ENCODE measurements around the gene VWCE.

VWCE gene, protein sequence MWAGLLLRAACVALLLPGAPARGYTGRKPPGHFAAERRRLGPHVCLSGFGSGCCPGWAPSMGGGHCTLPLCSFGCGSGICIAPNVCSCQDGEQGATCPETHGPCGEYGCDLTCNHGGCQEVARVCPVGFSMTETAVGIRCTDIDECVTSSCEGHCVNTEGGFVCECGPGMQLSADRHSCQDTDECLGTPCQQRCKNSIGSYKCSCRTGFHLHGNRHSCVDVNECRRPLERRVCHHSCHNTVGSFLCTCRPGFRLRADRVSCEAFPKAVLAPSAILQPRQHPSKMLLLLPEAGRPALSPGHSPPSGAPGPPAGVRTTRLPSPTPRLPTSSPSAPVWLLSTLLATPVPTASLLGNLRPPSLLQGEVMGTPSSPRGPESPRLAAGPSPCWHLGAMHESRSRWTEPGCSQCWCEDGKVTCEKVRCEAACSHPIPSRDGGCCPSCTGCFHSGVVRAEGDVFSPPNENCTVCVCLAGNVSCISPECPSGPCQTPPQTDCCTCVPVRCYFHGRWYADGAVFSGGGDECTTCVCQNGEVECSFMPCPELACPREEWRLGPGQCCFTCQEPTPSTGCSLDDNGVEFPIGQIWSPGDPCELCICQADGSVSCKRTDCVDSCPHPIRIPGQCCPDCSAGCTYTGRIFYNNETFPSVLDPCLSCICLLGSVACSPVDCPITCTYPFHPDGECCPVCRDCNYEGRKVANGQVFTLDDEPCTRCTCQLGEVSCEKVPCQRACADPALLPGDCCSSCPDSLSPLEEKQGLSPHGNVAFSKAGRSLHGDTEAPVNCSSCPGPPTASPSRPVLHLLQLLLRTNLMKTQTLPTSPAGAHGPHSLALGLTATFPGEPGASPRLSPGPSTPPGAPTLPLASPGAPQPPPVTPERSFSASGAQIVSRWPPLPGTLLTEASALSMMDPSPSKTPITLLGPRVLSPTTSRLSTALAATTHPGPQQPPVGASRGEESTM

DNA sequence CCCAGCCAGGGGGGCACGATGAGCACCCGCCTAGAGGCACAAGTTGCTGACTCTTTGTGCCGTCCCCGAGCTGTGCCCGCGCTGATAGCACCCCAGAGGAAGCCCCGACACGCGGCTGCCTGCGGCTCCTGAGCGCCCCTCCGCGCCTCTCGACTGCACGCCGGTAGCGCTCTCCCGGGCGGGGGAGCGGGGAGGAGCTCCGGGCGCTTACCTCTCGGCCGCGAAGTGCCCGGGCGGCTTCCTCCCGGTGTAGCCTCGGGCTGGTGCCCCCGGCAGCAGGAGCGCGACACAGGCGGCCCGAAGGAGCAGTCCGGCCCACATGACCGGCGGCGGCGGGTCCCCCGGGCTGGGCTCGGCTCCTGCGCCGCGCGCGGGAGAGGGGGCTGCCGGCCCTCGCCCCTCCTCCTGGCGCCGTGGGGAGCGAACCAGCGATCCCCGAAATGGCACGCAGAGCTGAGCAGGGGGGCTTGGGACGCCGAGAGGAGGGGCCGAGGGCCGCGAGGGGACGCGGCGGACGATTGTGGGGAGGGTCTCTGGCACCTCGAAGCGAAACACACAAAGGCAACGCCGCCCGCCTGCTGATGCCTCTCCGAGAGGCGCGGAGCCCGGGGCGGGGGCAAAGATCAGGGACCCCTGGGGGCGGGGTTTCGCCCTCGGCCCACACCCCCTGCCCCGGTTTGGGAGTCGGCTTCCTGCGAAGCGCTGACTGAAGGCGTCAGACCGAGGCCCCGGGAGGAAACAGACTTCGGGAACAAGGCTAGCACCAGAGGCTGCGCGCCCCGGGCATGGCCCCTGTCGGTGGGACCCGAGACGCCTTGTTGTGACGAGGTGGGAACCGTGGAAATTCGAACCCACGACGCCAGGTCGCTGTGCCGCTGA lies at the start of gene VWCE:
VWCE (minus strand) TSS at position 600 of the 879 bp plus-strand sequence; CDS start at position 321, 279 bp downstream.
- DNase-seq (ENCODE audit: extremely low spot score, insufficient read length, low read depth) (peak; percentile 80), FAIRE-seq (peak; percentile 72)

DNA sequence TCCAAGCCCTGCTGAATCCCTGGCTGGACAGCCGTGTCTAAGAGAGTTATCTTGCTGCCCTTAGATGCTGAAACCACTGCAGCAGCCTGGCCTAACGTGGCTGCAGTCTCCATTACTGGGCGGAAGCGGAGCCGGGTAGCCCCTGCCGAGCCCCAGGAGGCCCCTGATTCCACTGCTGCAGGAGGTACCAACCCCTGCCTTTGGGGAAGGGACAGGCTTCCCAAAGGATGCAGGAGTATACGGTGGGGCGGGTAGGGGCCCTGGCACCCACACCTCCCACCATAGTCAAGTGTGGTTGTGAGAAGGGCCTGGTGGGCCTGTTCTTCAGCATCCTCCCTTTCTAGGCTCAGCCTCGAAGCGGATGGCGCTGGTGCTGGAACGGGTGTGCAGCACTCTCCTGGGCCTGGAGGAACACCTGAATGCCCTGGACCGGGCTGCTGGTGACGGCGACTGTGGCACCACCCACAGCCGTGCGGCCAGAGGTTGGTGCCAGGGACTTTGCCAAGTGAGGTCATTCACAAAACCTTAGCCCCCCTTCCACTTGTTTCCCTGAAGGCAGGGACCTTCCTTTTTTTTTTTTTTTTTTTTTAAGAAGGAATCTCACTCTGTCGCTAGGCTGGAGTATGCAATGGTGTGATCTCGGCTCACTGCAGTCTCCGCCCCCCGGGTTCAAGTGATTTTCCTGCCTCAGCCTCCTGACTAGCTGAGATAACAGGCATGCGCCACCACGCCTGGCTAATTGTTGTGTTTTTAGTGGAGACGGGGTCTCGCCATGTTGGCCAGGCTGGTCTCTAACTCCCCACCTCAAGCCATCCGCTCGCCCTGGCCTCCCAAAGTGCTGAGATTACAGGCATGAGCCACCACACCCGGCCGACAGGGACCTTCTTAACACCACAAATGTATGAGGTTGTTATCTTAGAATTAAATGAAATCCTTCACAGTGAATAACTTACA lies 49.0 kb upstream of the VWCE start:
- no peak for FAIRE-seq

DNA sequence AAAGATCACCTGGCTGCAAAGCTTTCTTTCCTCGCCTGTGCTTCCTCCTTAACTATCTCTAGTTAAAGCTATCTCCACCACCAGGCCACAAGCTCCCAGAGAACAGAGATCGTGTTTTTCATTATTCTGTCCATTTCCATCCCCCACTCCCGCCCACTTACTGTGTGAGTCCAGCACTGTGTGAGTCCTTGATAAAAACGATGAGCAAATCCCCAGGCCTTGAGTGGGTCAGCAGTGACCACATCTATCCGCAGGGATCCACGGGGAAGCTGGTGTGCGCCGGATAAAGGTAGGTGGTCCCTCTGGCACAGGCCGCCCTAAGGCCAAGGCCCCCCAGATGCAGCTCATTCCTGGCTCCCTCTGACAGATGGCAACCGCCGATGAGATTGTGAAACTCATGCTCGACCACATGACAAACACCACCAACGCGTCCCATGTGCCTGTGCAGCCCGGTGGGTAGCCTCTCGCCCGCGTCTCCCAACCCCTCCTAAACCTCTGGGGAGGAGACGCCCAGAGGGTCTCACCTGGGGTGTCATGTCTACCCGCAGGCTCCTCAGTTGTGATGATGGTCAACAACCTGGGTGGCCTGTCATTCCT lies 47.2 kb upstream of the VWCE start:
- no peak for FAIRE-seq

More for the DNA sequence above, 49.0 kb upstream of the VWCE start:
- no peak for DNase-seq (ENCODE audit: extremely low spot score, insufficient read length, low read depth)

DNA sequence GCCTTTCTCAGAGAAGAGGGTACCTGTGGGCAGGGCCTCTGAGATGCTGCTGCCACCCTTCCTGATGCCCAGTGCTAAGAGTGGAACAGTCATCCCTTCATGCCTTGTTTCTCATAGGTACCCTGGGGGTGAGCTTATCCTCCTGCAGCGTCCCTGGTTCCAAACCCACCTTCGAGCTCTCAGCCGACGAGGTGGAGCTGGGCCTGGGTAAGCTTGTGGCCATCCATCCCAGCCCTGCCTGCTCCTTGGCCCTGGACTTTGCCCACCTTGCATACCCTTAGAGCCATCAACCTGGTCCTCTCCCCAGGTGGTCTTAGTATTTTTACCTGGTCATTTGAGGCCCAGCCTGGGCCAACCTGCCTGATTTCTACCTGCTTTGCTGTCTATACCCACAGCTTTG lies 46.6 kb upstream of the VWCE start:
- DNase-seq (ENCODE audit: extremely low spot score, insufficient read length, low read depth): no peak
- no peak for FAIRE-seq

More for the DNA sequence above, 47.2 kb upstream of the VWCE start:
- no peak for DNase-seq (ENCODE audit: extremely low spot score, insufficient read length, low read depth)

DNA sequence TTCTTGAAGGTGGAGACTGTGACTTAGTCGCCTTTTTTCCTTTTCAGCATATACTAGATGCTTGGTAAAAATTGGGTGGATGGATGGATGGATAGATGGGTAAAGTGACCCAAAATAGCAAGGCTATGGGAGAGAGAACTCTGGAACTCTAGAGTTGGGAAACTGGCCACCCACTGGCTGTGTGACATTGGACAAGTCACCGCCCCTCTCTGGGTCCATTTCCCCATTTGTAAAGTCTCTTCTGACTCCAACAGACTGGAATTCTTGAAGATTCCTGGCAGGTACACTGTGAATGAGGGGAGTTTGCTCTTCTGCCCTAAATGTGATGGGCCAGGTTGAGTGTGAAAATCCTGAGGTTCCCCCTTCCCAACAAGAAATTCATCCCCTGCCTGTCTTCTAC lies 45.9 kb upstream of the VWCE start:
- no peak for FAIRE-seq
- DNase-seq (ENCODE audit: extremely low spot score, insufficient read length, low read depth): no peak

DNA sequence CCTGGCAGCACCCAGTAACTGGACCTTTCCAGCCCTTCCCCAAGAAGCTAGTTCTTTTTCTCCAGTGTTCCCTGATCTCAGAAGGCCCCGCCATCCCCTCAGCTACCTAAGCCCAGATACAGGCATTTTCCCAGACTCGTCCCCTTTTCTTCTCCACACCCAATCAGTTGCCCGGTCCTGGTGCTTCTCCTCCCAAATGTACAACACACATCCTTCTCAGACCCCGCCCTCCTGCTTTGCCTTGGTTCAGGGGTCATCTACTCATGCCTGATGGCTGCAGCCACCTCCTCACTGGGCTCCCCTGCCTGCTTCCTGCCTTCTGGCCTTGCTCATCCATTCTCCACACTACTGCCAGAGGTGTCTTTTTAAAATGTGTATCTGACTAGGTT lies 44.4 kb upstream of the VWCE start:
- DNase-seq (ENCODE audit: extremely low spot score, insufficient read length, low read depth) (no peak), FAIRE-seq (no peak)

DNA sequence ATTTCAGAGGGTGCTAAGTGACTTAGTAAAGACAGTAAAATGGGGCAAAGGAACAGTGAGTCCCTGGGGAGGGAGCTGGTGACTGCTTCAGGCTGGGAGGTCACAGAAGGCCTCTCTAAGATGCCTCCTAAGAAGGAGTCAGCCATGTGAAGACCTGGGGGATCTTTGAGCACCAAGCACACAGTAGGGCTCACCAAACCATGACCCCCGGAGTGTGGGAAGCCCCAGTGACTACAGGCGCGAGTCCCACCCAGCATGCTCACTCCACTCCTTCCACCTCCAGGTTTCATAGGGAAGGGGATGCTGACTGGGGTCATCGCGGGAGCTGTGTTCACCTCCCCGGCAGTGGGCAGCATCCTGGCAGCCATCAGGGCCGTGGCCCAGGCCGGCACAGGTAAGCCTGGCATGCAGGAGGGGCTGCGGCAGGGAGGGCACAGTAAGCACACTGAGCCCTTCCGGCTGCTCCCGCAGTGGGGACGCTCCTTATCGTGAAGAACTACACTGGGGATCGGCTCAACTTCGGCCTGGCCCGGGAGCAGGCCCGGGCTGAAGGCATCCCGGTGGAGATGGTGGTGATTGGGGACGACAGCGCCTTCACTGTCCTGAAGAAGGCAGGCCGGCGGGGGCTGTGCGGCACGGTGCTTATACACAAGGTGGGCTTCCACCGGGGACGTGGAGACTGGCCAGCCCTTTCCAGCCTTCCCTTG lies 43.8 kb upstream of the VWCE start:
- DNase-seq (ENCODE audit: extremely low spot score, insufficient read length, low read depth) (no peak), FAIRE-seq (no peak)

DNA sequence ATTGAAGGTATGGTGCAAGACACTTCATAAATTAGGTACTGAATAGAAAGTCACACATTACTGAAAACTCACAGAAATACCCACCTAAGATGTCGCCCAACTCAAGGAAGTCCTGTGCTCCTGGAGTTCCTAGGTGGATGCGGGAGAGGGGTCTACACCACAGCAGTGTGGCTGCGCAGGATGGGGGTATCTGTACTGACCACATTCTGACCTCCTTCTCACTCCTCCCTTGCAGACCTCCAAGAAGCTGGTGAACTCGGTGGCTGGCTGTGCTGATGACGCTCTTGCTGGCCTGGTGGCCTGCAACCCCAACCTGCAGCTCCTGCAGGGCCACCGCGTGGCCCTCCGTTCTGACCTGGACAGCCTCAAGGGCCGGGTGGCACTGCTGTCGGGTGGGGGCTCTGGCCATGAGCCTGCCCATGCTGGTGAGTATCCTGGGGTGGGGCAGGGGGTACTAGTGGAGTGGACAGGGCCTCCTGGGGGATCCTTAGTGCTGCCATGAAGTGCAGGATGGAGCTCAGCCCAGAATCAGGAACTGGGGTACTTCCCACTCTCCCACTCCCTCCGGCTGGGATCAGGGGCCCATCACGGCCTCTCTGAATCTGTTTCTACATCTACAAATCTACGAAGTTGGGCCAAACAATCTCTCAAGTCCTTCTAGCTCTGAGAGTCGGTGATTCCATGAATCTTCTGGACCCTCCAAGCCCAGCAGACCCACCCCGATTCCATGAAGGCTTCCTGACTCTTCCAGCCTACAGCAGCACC lies 42.8 kb upstream of the VWCE start:
- FAIRE-seq: no peak
- DNase-seq (ENCODE audit: extremely low spot score, insufficient read length, low read depth): no peak

DNA sequence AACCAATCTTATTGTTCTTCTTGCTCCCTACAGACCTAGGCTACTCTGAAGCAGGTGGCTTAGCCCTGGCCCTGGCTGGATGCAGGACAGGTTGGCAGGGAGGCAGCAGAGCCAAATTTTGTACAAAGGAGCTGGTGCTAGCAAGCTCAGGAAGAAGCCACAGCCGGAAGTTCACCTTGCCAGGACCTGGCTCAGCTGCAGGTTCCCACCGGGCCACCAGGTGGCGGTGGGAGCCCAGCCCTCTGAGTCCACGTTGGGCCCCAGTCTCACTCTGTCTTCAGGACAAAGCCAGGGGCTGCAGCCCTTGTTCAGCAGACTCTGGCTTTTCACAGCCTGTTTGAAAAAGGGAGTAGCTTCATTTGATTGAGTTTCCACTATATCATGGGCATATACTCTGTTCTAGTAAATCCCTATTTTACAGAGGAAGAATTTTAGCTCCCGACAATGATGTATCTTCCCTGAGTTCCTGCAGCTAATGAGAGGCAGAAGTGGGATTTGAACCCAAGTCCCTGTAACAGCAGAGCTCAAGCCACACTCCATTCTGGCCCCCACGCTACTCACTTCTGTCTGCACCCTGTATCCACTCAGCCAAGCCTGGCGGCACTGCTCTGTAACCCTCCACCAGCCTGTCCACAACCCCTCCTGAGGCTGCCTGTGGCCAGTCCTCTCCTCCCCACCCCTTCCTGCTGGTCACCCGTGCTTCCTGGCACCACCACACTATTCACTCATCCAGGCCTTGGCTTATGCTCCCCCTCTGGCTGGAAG lies 41.2 kb upstream of the VWCE start:
- FAIRE-seq (peak; percentile 50), DNase-seq (ENCODE audit: extremely low spot score, insufficient read length, low read depth) (peak; percentile 81)

DNA sequence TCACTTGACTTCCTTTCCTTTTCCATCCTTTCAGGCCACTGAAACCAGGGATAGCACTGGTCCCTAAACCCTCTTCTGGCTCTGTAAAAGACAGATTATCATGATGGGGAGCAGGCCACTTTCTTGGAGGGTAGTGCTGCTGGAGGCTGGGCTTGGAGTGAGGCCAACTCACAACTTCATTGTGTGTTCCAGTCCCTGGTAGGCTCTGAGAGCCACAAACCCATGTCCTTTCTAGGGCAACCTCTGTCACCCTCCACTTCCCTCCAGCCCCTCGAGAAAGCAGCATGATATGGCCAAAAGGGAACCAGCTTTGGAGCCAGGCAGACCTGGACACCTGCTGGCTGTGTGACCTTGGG lies 40.2 kb upstream of the VWCE start:
- DNase-seq (ENCODE audit: extremely low spot score, insufficient read length, low read depth) (no peak), FAIRE-seq (no peak)

DNA sequence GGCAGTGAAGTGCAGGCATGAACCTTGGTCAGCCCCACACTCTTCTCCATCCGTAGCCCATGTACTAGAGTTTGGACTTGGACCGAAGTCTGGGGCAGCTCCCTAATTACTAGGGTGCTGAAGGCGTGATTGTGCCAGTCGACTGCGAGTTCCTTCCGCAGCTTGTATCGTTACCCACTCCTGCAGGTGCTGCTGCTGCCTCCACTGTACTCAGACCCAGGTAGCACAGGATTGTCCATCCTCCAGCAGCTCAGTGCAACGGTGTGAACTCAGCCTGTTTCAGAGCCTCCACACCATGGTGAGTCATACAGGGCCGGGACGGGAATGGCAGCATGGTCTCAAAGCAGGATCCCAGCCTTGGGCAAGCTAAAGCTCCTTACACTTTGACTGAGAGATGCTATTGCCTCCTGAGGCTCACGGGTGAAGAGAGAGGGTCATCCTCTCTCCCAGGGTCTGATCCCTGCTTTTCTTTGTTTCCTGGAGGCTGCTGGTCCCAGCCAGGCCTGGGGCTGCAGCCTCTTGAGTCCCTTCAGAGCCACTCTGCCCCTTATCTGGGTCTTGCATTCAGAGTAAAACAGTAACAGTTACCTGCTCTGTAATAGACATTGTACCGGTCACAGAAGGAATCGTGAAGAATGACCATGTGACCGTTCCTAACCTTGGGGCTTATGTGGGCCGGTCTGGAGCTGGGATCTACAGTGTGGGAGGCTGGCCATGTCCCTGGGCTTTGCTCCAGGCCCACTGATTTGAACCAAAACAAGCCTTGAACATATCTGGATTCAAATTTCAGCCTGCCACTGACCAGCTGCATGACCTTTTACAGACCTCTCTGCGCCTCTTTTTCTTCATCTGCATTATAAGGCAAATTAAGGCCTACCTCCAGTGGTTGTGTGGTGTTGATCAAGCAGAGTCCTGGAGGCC lies 39.6 kb upstream of the VWCE start:
- DNase-seq (ENCODE audit: extremely low spot score, insufficient read length, low read depth) (no peak), FAIRE-seq (no peak)

DNA sequence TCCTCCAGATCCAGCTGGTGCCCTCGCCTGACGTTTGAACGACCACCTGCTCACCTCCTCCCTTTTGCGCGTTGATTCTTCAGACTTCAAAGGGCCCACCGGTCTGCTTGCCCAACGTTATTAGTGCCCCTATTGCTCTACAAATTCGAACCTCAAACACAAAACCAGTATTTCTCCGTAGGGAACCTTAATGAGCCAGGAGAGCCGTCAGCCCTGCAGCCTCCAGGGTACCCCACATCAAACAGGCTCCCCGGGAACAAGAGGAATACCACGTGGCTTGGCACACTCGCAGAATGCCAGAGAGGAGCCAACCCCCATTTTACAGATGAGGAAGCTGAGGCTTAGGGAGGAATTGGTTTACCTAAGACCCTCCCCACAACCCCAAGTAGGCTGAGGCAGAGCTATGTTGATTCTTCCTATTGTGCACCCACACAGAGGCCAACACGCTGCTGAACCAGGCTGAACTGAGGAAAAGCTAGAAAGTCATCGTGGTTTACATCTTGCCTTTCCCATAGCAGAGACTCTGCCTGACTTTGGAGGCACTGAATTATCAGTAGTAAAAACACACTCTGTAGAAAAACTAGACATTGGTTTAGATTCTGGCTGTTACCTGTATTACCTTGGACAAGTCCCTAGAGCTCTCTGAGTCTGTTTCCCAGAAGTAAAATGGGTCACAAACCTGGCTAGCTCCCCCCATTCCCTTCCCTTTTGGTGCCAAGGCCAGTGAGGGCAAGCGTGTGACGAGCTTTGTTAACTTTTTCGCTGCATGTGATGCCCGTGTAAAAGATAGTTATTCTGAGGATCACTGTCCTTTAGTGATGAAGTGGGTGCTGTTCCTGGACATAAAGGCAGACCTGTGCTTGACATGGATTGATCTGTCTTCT lies 38.7 kb upstream of the VWCE start:
- no peak for FAIRE-seq

DNA sequence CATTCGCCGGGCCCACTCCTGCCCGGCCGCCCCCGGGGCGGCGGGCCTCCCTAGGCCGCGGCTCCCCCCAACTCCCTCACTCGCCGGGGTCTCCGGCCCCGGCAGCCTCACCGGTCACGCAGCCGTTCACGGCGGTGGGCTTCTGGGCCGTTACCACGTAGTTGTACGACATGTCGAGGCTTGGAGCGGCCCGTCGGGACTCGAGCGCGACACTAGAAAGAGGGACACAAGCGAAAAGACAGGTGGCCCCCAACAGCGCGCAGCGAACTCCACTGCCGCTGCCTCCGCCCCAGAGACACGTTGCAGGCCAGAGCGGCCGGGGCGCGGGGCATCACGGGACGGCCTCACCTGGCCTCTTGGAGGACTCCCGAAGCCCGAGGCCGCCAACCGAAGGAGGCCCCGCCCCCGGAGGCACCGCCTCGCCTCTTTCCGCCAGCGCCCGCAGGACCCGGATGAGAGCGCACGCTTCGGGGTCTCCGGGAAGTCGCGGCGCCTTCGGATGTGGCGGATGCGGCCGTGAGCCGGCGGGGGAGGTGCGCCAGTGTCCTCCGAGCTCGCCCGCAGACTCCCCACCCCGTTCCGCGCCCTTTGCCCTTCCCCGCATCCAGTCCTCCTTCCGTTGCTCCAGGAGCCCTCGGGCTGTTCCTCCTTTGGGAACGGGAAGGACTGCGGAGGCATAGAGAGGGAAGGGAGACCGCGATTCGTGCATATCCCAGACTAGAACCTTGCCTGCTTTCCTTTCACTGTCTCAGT lies 37.9 kb upstream of the VWCE start, which contains the start of the genes DDB1 and TKFC:
DDB1 (minus strand) TSS at position 309 of the 753 bp plus-strand sequence; CDS start at position 172, 137 bp downstream.
TKFC (plus strand) TSS at position 432 of the 753 bp plus-strand sequence. CDS start 1,501 bp downstream, outside the sequence.
- peak; percentile 57 for FAIRE-seq
- DNase-seq (ENCODE audit: extremely low spot score, insufficient read length, low read depth): peak; percentile 96

More for the DNA sequence above, 38.7 kb upstream of the VWCE start:
- no peak for DNase-seq (ENCODE audit: extremely low spot score, insufficient read length, low read depth)

Measured in GM18507 (cell line).